Measurements from ENCODE around the gene LMCD1.

LMCD1 gene

GRCh38 chr3:8571256-8571655, 69.6 kb downstream of the LMCD1 start:
- H3K27ac ChIP-seq, result no peak overlapping the region
- TF ChIP-seq CTCF (conservative IDR thresholded peaks at IDR 0.05), result no peak

GRCh38 chr3:8573342-8573926, 71.8 kb downstream of the LMCD1 start:
- no peak for TF ChIP-seq CTCF (conservative IDR thresholded peaks at IDR 0.05)
- no peak overlapping the region for H3K27ac ChIP-seq

- no peak overlapping the region for H3K27ac ChIP-seq
- TF ChIP-seq CTCF (conservative IDR thresholded peaks at IDR 0.05), result no peak
Observed at GRCh38 chr3:8574040-8574669, 72.5 kb downstream of the LMCD1 start.

- TF ChIP-seq CTCF (conservative IDR thresholded peaks at IDR 0.05), result no peak
- H3K27ac ChIP-seq, result no peak overlapping the region
Observed at GRCh38 chr3:8574670-8575322, 73.2 kb downstream of the LMCD1 start.

- TF ChIP-seq CTCF (conservative IDR thresholded peaks at IDR 0.05), result no peak
- H3K27ac ChIP-seq, result no peak overlapping the region
Observed at GRCh38 chr3:8575364-8576104, 73.9 kb downstream of the LMCD1 start.

- TF ChIP-seq CTCF (conservative IDR thresholded peaks at IDR 0.05), result no peak
- no peak overlapping the region for H3K27ac ChIP-seq
Observed at GRCh38 chr3:8576436-8576835, 74.8 kb downstream of the LMCD1 start.
